Motor neuron (in vitro differentiated cells): Measurements from ENCODE around the gene OBP2B. TPM values are rescaled to one million over a fixed set of nuclear protein-coding genes. Genes with fewer than 3 reads are reported as not detected.
"Not testable (repeated sequence)": the region's sequence is repeated elsewhere in the genome, so short reads cannot be mapped to it uniquely, and the experiment has no call there.

Experiments
- ATAC-seq, 8 experiments: fragments of 200-7000 bp; cut with Tn5 transposase; replicated peaks in 6 of 8; 2 replicates each; pipeline ENCODE4 v1.8.0; 2021; ENCODE audit warnings: mild to moderate bottlenecking in 8 of 8, moderate library complexity in 8 of 8
- H3K27ac ChIP-seq, 2 donors: fragments of 250-450 bp; sonication (Bioruptor Pico); 2 replicates each; pipeline ENCODE4 v1.9.0; 2021; ENCODE audit warnings: antibody characterized with exemption in 2 of 2, mild to moderate bottlenecking in 2 of 2, moderate library complexity in 1 of 2
- H3K4me1 ChIP-seq, 2 donors: fragments of 250-450 bp; sonication (Bioruptor Pico); replicated peaks in 1 of 2; 2 replicates each; pipeline ENCODE4 v1.6.1; 2021; ENCODE audit warnings: antibody characterized with exemption in 2 of 2, mild to moderate bottlenecking in 2 of 2, moderate library complexity in 1 of 2
- H3K4me3 ChIP-seq, 5 donors: fragments of 250-450 bp; sonication (Bioruptor Pico); 2 replicates each; pipeline ENCODE4 v1.9.0; 2021; ENCODE audit warnings: antibody characterized with exemption in 5 of 5, mild to moderate bottlenecking in 5 of 5, moderate library complexity in 4 of 5
- WGBS, 10 experiments: fragments of 450-650 bp; shearing (Covaris generic); methylation state at CpG; one replicate each; pipeline ENCODE4 v1.0.0; 2022; 5-methylcytosine and 5-hydroxymethylcytosine counted together
- in situ Hi-C, 9 experiments: fragments of 400-800 bp; cut with MboI; loops; one replicate each; pipeline ENCODE4 v1.15.0; 2021; ENCODE audit warnings: low sequenced_read_pairs in 9 of 9, low pct_unique_long_range_greater_than_20kb in 2 of 9; ENCODE audit not compliant: unreplicated experiment in 9 of 9
- total RNA-seq, 8 experiments: library from RNA; unstranded; fragments of 300-600 nt; gene quantifications; 2 replicates each; pipeline versions ENCODE4 v1.2.3 to v1.2.4, GENCODE V29; 2022

OBP2B gene
- total RNA-seq, result under 1 TPM in 1 of 8 experiments, not detected in 7; 0.33 TPM

- H3K4me1 ChIP-seq, H3K4me3 ChIP-seq, H3K27ac ChIP-seq, ATAC-seq, in situ Hi-C loops: not testable (repeated sequence)
- no CpG with 5 or more reads among the region's 18 CpGs for WGBS, 10 experiments
Observed at GRCh38 chr9:133208880-133209300, at the start of gene OBP2B. Gene OBP2B (minus strand): TSS chr9:133209250. CDS start chr9:133209199, 51 bp downstream.

GRCh38 chr9:133258061-133259015 lies 49.3 kb upstream of the OBP2B start:
- no peak for ATAC-seq
- Histone ChIP-seq H3K4me1 (no peaks in the 10 kb centered on the region), H3K4me3 (no peak overlapping the region), H3K27ac (no peak overlapping the region)
- in situ Hi-C loops, result no loop called here
- WGBS, 10 experiments, result 58 to 100% (median 81%) methylated on average over 1 to 11 of the region's 21 CpGs; no CpG with 5 or more reads in 2 of the 10 experiments

GRCh38 chr9:133257465-133257956 lies 48.5 kb upstream of the OBP2B start:
- 40 to 84% methylated on average over 1 to 8 of the region's 13 CpGs; no CpG with 5 or more reads in 8 of the 10 experiments for WGBS, 10 experiments
- no peaks in the 10 kb centered on the region for H3K4me1 ChIP-seq
- in situ Hi-C loops, result no loop called here
- ATAC-seq, result peak in 2 of 8 experiments; percentile 16 to 25
- no peak overlapping the region for H3K27ac ChIP-seq
- no peak overlapping the region for H3K4me3 ChIP-seq

GRCh38 chr9:133256686-133257091 lies 47.6 kb upstream of the OBP2B start:
- no peak overlapping the region for H3K4me3 ChIP-seq
- in situ Hi-C loops, result no loop called here
- H3K4me1 ChIP-seq, result no peaks in the 10 kb centered on the region
- ATAC-seq, result no peak
- no peak overlapping the region for H3K27ac ChIP-seq
- WGBS, 10 experiments, result 0 to 98% (median 88%) methylated on average over 1 to 5 of the region's 10 CpGs; no CpG with 5 or more reads in 5 of the 10 experiments

- 60 to 100% methylated on average over 1 to 9 of the region's 30 CpGs; no CpG with 5 or more reads in 8 of the 10 experiments for WGBS, 10 experiments
- no peak overlapping the region for H3K4me3 ChIP-seq
- no peak overlapping the region for H3K27ac ChIP-seq
- no peaks in the 10 kb centered on the region for H3K4me1 ChIP-seq
- no peak for ATAC-seq
- in situ Hi-C loops, result no loop called here
Observed at GRCh38 chr9:133256136-133256461, 47.0 kb upstream of the OBP2B start.

GRCh38 chr9:133255371-133256135 lies 46.5 kb upstream of the OBP2B start:
- H3K27ac ChIP-seq, result no peak overlapping the region
- 20 to 100% methylated on average over 1 to 8 of the region's 42 CpGs; no CpG with 5 or more reads in 8 of the 10 experiments for WGBS, 10 experiments
- in situ Hi-C loops, result no loop called here
- no peak overlapping the region for H3K4me3 ChIP-seq
- no peaks in the 10 kb centered on the region for H3K4me1 ChIP-seq
- no peak for ATAC-seq

GRCh38 chr9:133254471-133254870 lies 45.4 kb upstream of the OBP2B start:
- Histone ChIP-seq H3K4me1 (no peaks in the 10 kb centered on the region), H3K27ac (no peak overlapping the region), H3K4me3 (no peak overlapping the region)
- 80 to 100% (median 88%) methylated on average over 1 to 5 of the region's 5 CpGs; no CpG with 5 or more reads in 5 of the 10 experiments for WGBS, 10 experiments
- ATAC-seq, result no peak
- in situ Hi-C loops, result no loop called here

- Histone ChIP-seq H3K27ac (no peak overlapping the region), H3K4me1 (no peaks in the 10 kb centered on the region), H3K4me3 (no peak overlapping the region)
- in situ Hi-C loops, result no loop called here
- WGBS, 10 experiments, result 0 to 67% (median 42%) methylated on average over 1 of the region's 1 CpG; no CpG with 5 or more reads in 4 of the 10 experiments
- no peak for ATAC-seq
Observed at GRCh38 chr9:133253268-133253667, 44.2 kb upstream of the OBP2B start.

GRCh38 chr9:133252301-133253020 lies 43.4 kb upstream of the OBP2B start:
- ATAC-seq, result peak in 7 of 8 experiments; percentile 27 to 97 (median 54)

GRCh38 chr9:133251773-133252172 lies 42.7 kb upstream of the OBP2B start:
- in situ Hi-C loops, result no loop called here
- Histone ChIP-seq H3K27ac (no peak overlapping the region), H3K4me3 (no peak overlapping the region), H3K4me1 (no peaks in the 10 kb centered on the region)
- WGBS, 10 experiments, result 20 to 94% (median 70%) methylated on average over 1 to 7 of the region's 11 CpGs; no CpG with 5 or more reads in 4 of the 10 experiments
- ATAC-seq, result peak in 1 of 8 experiments; percentile 6

More at GRCh38 chr9:133252301-133253020, 43.4 kb upstream of the OBP2B start:
- H3K4me3 ChIP-seq, result no peak overlapping the region
- no peaks in the 10 kb centered on the region for H3K4me1 ChIP-seq
- WGBS, 10 experiments, result 0 to 100% (median 30%) methylated on average over 1 to 4 of the region's 16 CpGs; no CpG with 5 or more reads in 1 of the 10 experiments
- no peak overlapping the region for H3K27ac ChIP-seq
- in situ Hi-C loops, result no loop called here

- H3K4me3 ChIP-seq, H3K4me1 ChIP-seq, in situ Hi-C loops, H3K27ac ChIP-seq, ATAC-seq: not testable (repeated sequence)
- 53 to 100% (median 83%) methylated on average over 1 to 3 of the region's 6 CpGs; no CpG with 5 or more reads in 3 of the 10 experiments for WGBS, 10 experiments
Observed at GRCh38 chr9:133251221-133251620, 42.2 kb upstream of the OBP2B start.

GRCh38 chr9:133250741-133251170 lies 41.7 kb upstream of the OBP2B start:
- in situ Hi-C loops, result no loop called here
- 33 to 81% (median 68%) methylated on average over 1 to 5 of the region's 5 CpGs; no CpG with 5 or more reads in 4 of the 10 experiments for WGBS, 10 experiments
- Histone ChIP-seq H3K4me1 (no peaks in the 10 kb centered on the region), H3K27ac (no peak overlapping the region), H3K4me3 (no peak overlapping the region)
- no peak for ATAC-seq
